Measurements from ENCODE around the gene SORCS2.

The SORCS2 gene

GRCh38 chr4:7510066-7510465 lies 317.7 kb downstream of the SORCS2 start:
- no peaks in the 10 kb centered on the region for H3K9me3 ChIP-seq (ENCODE audit: control insufficient read depth, insufficient read depth, low read depth, low read length)
- H3K9ac ChIP-seq (ENCODE audit: low read length): no peak overlapping the region
- H3K36me3 ChIP-seq (ENCODE audit: control insufficient read depth, insufficient read depth, low read length): no peaks in the 10 kb centered on the region
- H3K4me3 ChIP-seq (ENCODE audit: low read depth, low read length): no peak overlapping the region
- H3K4me1 ChIP-seq (ENCODE audit: control insufficient read depth, insufficient read depth, low read length): peaks cover 14% of the 10 kb centered on the region; the same call in 1 of the 2 replicates
- H3K27ac ChIP-seq (ENCODE audit: low read depth, low read length): no peak overlapping the region
- H3K27me3 ChIP-seq (ENCODE audit: control insufficient read depth, insufficient read depth, low read length): no peaks in the 10 kb centered on the region

GRCh38 chr4:7510538-7510937 lies 318.2 kb downstream of the SORCS2 start:
- Histone ChIP-seq H3K4me1 (ENCODE audit: control insufficient read depth, insufficient read depth, low read length) (peaks cover 17% of the 10 kb centered on the region; the same call in 1 of the 2 replicates), H3K27me3 (ENCODE audit: control insufficient read depth, insufficient read depth, low read length) (no peaks in the 10 kb centered on the region), H3K9ac (ENCODE audit: low read length) (no peak overlapping the region), H3K9me3 (ENCODE audit: control insufficient read depth, insufficient read depth, low read depth, low read length) (no peaks in the 10 kb centered on the region), H3K4me3 (ENCODE audit: low read depth, low read length) (no peak overlapping the region), H3K36me3 (ENCODE audit: control insufficient read depth, insufficient read depth, low read length) (no peaks in the 10 kb centered on the region), H3K27ac (ENCODE audit: low read depth, low read length) (no peak overlapping the region)

GRCh38 chr4:7511525-7511924 lies 319.2 kb downstream of the SORCS2 start:
- H3K9ac ChIP-seq (ENCODE audit: low read length): no peak overlapping the region
- H3K27ac ChIP-seq (ENCODE audit: low read depth, low read length): no peak overlapping the region
- H3K27me3 ChIP-seq (ENCODE audit: control insufficient read depth, insufficient read depth, low read length): no peaks in the 10 kb centered on the region
- H3K36me3 ChIP-seq (ENCODE audit: control insufficient read depth, insufficient read depth, low read length): no peaks in the 10 kb centered on the region
- H3K9me3 ChIP-seq (ENCODE audit: control insufficient read depth, insufficient read depth, low read depth, low read length): no peaks in the 10 kb centered on the region
- H3K4me3 ChIP-seq (ENCODE audit: low read depth, low read length): no peak overlapping the region
- peaks cover 27% of the 10 kb centered on the region; the same call in 1 of the 2 replicates for H3K4me1 ChIP-seq (ENCODE audit: control insufficient read depth, insufficient read depth, low read length)

GRCh38 chr4:7512428-7512827 lies 320.1 kb downstream of the SORCS2 start:
- no peak overlapping the region for H3K4me3 ChIP-seq (ENCODE audit: low read depth, low read length)
- H3K9me3 ChIP-seq (ENCODE audit: control insufficient read depth, insufficient read depth, low read depth, low read length): no peaks in the 10 kb centered on the region
- no peak overlapping the region for H3K27ac ChIP-seq (ENCODE audit: low read depth, low read length)
- no peaks in the 10 kb centered on the region for H3K27me3 ChIP-seq (ENCODE audit: control insufficient read depth, insufficient read depth, low read length)
- no peak overlapping the region for H3K9ac ChIP-seq (ENCODE audit: low read length)
- peaks cover 31% of the 10 kb centered on the region; the same call in 1 of the 2 replicates for H3K4me1 ChIP-seq (ENCODE audit: control insufficient read depth, insufficient read depth, low read length)
- H3K36me3 ChIP-seq (ENCODE audit: control insufficient read depth, insufficient read depth, low read length): no peaks in the 10 kb centered on the region

- H3K27me3 ChIP-seq (ENCODE audit: control insufficient read depth, insufficient read depth, low read length): no peaks in the 10 kb centered on the region
- peaks cover 31% of the 10 kb centered on the region; the same call in 1 of the 2 replicates for H3K4me1 ChIP-seq (ENCODE audit: control insufficient read depth, insufficient read depth, low read length)
- no peaks in the 10 kb centered on the region for H3K9me3 ChIP-seq (ENCODE audit: control insufficient read depth, insufficient read depth, low read depth, low read length)
- no peak overlapping the region for H3K27ac ChIP-seq (ENCODE audit: low read depth, low read length)
- H3K4me3 ChIP-seq (ENCODE audit: low read depth, low read length): no peak overlapping the region
- H3K36me3 ChIP-seq (ENCODE audit: control insufficient read depth, insufficient read depth, low read length): no peaks in the 10 kb centered on the region
- H3K9ac ChIP-seq (ENCODE audit: low read length): no peak overlapping the region
These were observed 320.6 kb downstream of the SORCS2 start for GRCh38 chr4:7512946-7513345.

GRCh38 chr4:7513671-7514070 lies 321.3 kb downstream of the SORCS2 start:
- Histone ChIP-seq H3K9me3 (ENCODE audit: control insufficient read depth, insufficient read depth, low read depth, low read length) (no peaks in the 10 kb centered on the region), H3K4me3 (ENCODE audit: low read depth, low read length) (no peak overlapping the region), H3K27me3 (ENCODE audit: control insufficient read depth, insufficient read depth, low read length) (no peaks in the 10 kb centered on the region), H3K36me3 (ENCODE audit: control insufficient read depth, insufficient read depth, low read length) (no peaks in the 10 kb centered on the region), H3K9ac (ENCODE audit: low read length) (no peak overlapping the region), H3K27ac (ENCODE audit: low read depth, low read length) (no peak overlapping the region), H3K4me1 (ENCODE audit: control insufficient read depth, insufficient read depth, low read length) (peaks cover 31% of the 10 kb centered on the region; the same call in 1 of the 2 replicates)

- Histone ChIP-seq H3K36me3 (ENCODE audit: control insufficient read depth, insufficient read depth, low read length) (no peaks in the 10 kb centered on the region), H3K9ac (ENCODE audit: low read length) (no peak overlapping the region), H3K4me3 (ENCODE audit: low read depth, low read length) (no peak overlapping the region), H3K27ac (ENCODE audit: low read depth, low read length) (no peak overlapping the region), H3K4me1 (ENCODE audit: control insufficient read depth, insufficient read depth, low read length) (peaks cover 31% of the 10 kb centered on the region; the same call in 1 of the 2 replicates), H3K27me3 (ENCODE audit: control insufficient read depth, insufficient read depth, low read length) (no peaks in the 10 kb centered on the region), H3K9me3 (ENCODE audit: control insufficient read depth, insufficient read depth, low read depth, low read length) (no peaks in the 10 kb centered on the region)
These were observed 321.9 kb downstream of the SORCS2 start for GRCh38 chr4:7514281-7514680.

GRCh38 chr4:7514789-7515188 lies 322.5 kb downstream of the SORCS2 start:
- H3K27ac ChIP-seq (ENCODE audit: low read depth, low read length): no peak overlapping the region
- H3K4me1 ChIP-seq (ENCODE audit: control insufficient read depth, insufficient read depth, low read length): peaks cover 31% of the 10 kb centered on the region; the same call in 1 of the 2 replicates
- H3K4me3 ChIP-seq (ENCODE audit: low read depth, low read length): no peak overlapping the region
- no peak overlapping the region for H3K9ac ChIP-seq (ENCODE audit: low read length)
- H3K27me3 ChIP-seq (ENCODE audit: control insufficient read depth, insufficient read depth, low read length): no peaks in the 10 kb centered on the region
- H3K36me3 ChIP-seq (ENCODE audit: control insufficient read depth, insufficient read depth, low read length): no peaks in the 10 kb centered on the region
- H3K9me3 ChIP-seq (ENCODE audit: control insufficient read depth, insufficient read depth, low read depth, low read length): no peaks in the 10 kb centered on the region

GRCh38 chr4:7515390-7515902 lies 323.1 kb downstream of the SORCS2 start:
- H3K27me3 ChIP-seq (ENCODE audit: control insufficient read depth, insufficient read depth, low read length): no peaks in the 10 kb centered on the region
- H3K9me3 ChIP-seq (ENCODE audit: control insufficient read depth, insufficient read depth, low read depth, low read length): no peaks in the 10 kb centered on the region
- H3K9ac ChIP-seq (ENCODE audit: low read length): no peak overlapping the region
- H3K36me3 ChIP-seq (ENCODE audit: control insufficient read depth, insufficient read depth, low read length): no peaks in the 10 kb centered on the region
- no peak overlapping the region for H3K27ac ChIP-seq (ENCODE audit: low read depth, low read length)
- peaks cover 31% of the 10 kb centered on the region; the same call in 1 of the 2 replicates for H3K4me1 ChIP-seq (ENCODE audit: control insufficient read depth, insufficient read depth, low read length)
- H3K4me3 ChIP-seq (ENCODE audit: low read depth, low read length): no peak overlapping the region

- Histone ChIP-seq H3K36me3 (ENCODE audit: control insufficient read depth, insufficient read depth, low read length) (no peaks in the 10 kb centered on the region), H3K9me3 (ENCODE audit: control insufficient read depth, insufficient read depth, low read depth, low read length) (no peaks in the 10 kb centered on the region), H3K4me1 (ENCODE audit: control insufficient read depth, insufficient read depth, low read length) (peaks cover 27% of the 10 kb centered on the region; the same call in 1 of the 2 replicates), H3K4me3 (ENCODE audit: low read depth, low read length) (no peak overlapping the region), H3K9ac (ENCODE audit: low read length) (no peak overlapping the region), H3K27ac (ENCODE audit: low read depth, low read length) (no peak overlapping the region), H3K27me3 (ENCODE audit: control insufficient read depth, insufficient read depth, low read length) (no peaks in the 10 kb centered on the region)
These were observed 323.9 kb downstream of the SORCS2 start for GRCh38 chr4:7516096-7516772.

- H3K9me3 ChIP-seq (ENCODE audit: control insufficient read depth, insufficient read depth, low read depth, low read length): no peaks in the 10 kb centered on the region
- H3K27me3 ChIP-seq (ENCODE audit: control insufficient read depth, insufficient read depth, low read length): peaks cover 3% of the 10 kb centered on the region; the same call in 1 of the 2 replicates
- H3K4me3 ChIP-seq (ENCODE audit: low read depth, low read length): no peak overlapping the region
- H3K9ac ChIP-seq (ENCODE audit: low read length): no peak overlapping the region
- no peak overlapping the region for H3K27ac ChIP-seq (ENCODE audit: low read depth, low read length)
- no peaks in the 10 kb centered on the region for H3K36me3 ChIP-seq (ENCODE audit: control insufficient read depth, insufficient read depth, low read length)
- peaks cover 23% of the 10 kb centered on the region; the same call in 1 of the 2 replicates for H3K4me1 ChIP-seq (ENCODE audit: control insufficient read depth, insufficient read depth, low read length)
These were observed 324.4 kb downstream of the SORCS2 start for GRCh38 chr4:7516773-7517144.
